ENCODE results near the gene LHFPL3.

DNA sequence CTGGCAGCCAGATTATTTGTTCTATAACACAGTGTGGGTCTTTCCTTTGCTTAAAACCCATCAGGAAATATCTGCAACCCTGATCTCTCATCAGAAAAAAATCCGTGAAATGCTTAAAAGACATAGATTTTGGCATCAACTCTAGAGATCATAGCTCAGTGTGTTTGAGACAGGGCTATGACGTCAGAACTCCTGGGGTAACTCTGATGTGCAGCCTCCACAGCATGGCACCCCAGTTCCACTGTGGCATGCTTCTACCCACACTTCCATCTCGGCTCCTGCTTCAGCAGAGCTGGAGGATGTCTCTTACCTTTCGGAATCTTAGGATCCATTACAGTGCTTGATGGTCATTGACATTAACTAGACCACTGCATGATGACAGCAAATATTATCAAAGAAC is 205.7 kb downstream of the LHFPL3 start:
- TF ChIP-seq, protein P1, sequence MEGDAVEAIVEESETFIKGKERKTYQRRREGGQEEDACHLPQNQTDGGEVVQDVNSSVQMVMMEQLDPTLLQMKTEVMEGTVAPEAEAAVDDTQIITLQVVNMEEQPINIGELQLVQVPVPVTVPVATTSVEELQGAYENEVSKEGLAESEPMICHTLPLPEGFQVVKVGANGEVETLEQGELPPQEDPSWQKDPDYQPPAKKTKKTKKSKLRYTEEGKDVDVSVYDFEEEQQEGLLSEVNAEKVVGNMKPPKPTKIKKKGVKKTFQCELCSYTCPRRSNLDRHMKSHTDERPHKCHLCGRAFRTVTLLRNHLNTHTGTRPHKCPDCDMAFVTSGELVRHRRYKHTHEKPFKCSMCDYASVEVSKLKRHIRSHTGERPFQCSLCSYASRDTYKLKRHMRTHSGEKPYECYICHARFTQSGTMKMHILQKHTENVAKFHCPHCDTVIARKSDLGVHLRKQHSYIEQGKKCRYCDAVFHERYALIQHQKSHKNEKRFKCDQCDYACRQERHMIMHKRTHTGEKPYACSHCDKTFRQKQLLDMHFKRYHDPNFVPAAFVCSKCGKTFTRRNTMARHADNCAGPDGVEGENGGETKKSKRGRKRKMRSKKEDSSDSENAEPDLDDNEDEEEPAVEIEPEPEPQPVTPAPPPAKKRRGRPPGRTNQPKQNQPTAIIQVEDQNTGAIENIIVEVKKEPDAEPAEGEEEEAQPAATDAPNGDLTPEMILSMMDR (IDR thresholded peaks at IDR 0.05) = no peak
- TF ChIP-seq EZH2 (IDR thresholded peaks at IDR 0.05; ENCODE audit: borderline replicate concordance, insufficient read depth, low read depth, low read length, poor library complexity, severe bottlenecking) = no peak

Measured in B cell (primary cell).